Psoas muscle (tissue), 8 donors: ENCODE results near the gene ASTL. TPM values are rescaled to one million over a fixed set of nuclear protein-coding genes. Genes with fewer than 3 reads are reported as not detected.

Experiments used
- ATAC-seq, 4 donors: fragments of 200-7000 bp; cut with Tn5 transposase; one replicate each; pipeline ENCODE4 v1.9.1; 2020; ENCODE audit warnings: moderate library complexity in 3 of 4, mild to moderate bottlenecking in 2 of 4
- DNase-seq, 2 donors: peaks; one replicate each; pipeline ENCODE4 v3.0.0-alpha.2; 2020
- H3K27ac ChIP-seq: fragments of 200-600 bp; one replicate; pipeline ENCODE4 v1.8.0; 2022
- H3K27me3 ChIP-seq, 3 donors: fragments of 200-600 bp in 1 of 3; one replicate each; pipeline versions ENCODE4 v1.6.1 to v1.8.0; 2013 to 2022; ENCODE audit warnings: low read length in 2 of 3, mild to moderate bottlenecking in 2 of 3, moderate library complexity in 1 of 3; ENCODE audit not compliant: insufficient read depth in 3 of 3
- H3K36me3 ChIP-seq, 2 donors: fragments of 200-600 bp in 1 of 2; one replicate each; pipeline versions ENCODE4 v1.6.1 to v1.8.0; 2013 to 2022; ENCODE audit warnings: low read depth in 1 of 2, mild to moderate bottlenecking in 1 of 2, moderate library complexity in 1 of 2; ENCODE audit not compliant: insufficient read depth in 1 of 2
- H3K4me1 ChIP-seq: fragments of 200-600 bp; one replicate; pipeline ENCODE4 v1.8.0; 2022
- H3K4me3 ChIP-seq: fragments of 200-600 bp; one replicate; pipeline ENCODE4 v1.8.0; 2022; ENCODE audit warnings: mild to moderate bottlenecking
- H3K9me3 ChIP-seq: fragments of 200-600 bp; one replicate; pipeline ENCODE4 v1.8.0; 2022
- CTCF ChIP-seq: fragments of 200-600 bp; IDR thresholded peaks from one replicate; pipeline ENCODE4 v1.8.0; 2022; ENCODE audit warnings: antibody characterized with exemption
- WGBS, 3 donors: extraction: QIAGEN DNeasy Blood & Tissue Kit; methylation state at CpG; one replicate each; pipeline versions ENCODE4 v1.1.6 to v1.1.7; 2013; 5-methylcytosine and 5-hydroxymethylcytosine counted together
- intact Hi-C, 2 donors: fragments of 100-400 bp; cut with DNase I; formaldehyde crosslinking; loops; one replicate each; pipeline versions ENCODE4 v1.11.0 to v1.14.2; 2022
- polyA plus RNA-seq, 3 donors: library from polyadenylated mRNA; stranded (reverse); fragments of 200-250 nt; gene quantifications; one replicate each; pipeline ENCODE4 v1.2.3, GENCODE V29; 2013
- total RNA-seq, 4 donors: library from RNA; stranded (reverse); fragmentation: NEBNext Ultra II Directional in 2 of 4; extraction: Animal tissue kit (Norgen Biotek cat#: 25700) in 2 of 4; gene quantifications; one replicate each; pipeline versions ENCODE4 v1.2.1 to v1.2.4, GENCODE V29; 2021 to 2023
- donor health status: healthy with polysubstance abuse.
- donor health status: DM: no; HTN: no; CAD: no; lungs with moderate emphysema.
- donor health status: Bipolar disorder and iron deficiency.
- donor health status: healthy.
- donor health status: DM: yes; HTN: yes; CAD: no.
- donor health status: DM: no; HTN: no; CAD: no.
- donor health status: DM: no; HTN: no; CAD: no.
- donor health status: DM: yes; HTN: yes; CAD: no.

The ASTL gene
- total and polyA plus RNA-seq, 7 donors: 0.03 TPM; not detected in 6

GRCh38 chr2:96146881-96147592 lies 8.7 kb upstream of the ASTL start:
- intact Hi-C loops: loop anchor here in 1 of 2 donors (10.0 kb wide), 1 partner anchor 118 kb away; the partner anchor contains the start of genes CIAO1 and TMEM127
- Histone ChIP-seq H3K4me1 (peaks cover 11% of the 10 kb centered on the region), H3K9me3 (no peaks in the 10 kb centered on the region), H3K36me3 (peaks cover 0 to 4% of the 10 kb centered on the region in 2 donors), H3K27me3 (no peaks in the 10 kb centered on the region), H3K4me3 (no peak overlapping the region), H3K27ac (no peak overlapping the region)
- TF ChIP-seq CTCF: no peak
- ATAC-seq (no peak), DNase-seq (peak in 1 of 2 donors; percentile 49)
- 74 to 78% (median 75%) methylated on average over 9 of the region's 9 CpGs for WGBS, 3 donors

- WGBS, 3 donors: 76 to 88% (median 81%) methylated on average over 20 of the region's 20 CpGs
- Histone ChIP-seq H3K27ac (no peak overlapping the region), H3K4me1 (peaks cover 11% of the 10 kb centered on the region), H3K4me3 (no peak overlapping the region), H3K27me3 (no peaks in the 10 kb centered on the region), H3K9me3 (no peaks in the 10 kb centered on the region), H3K36me3 (peaks cover 0 to 4% of the 10 kb centered on the region in 2 donors)
- intact Hi-C loops: loop anchor here in 1 of 2 donors (10.0 kb wide), 1 partner anchor 118 kb away; the partner anchor contains the start of genes CIAO1 and TMEM127
- DNase-seq: peak; percentile 57 to 66
- peak in 2 of 4 donors; percentile 0 to 6 for ATAC-seq
- TF ChIP-seq CTCF: no peak
Observed at GRCh38 chr2:96146153-96146880, 8.0 kb upstream of the ASTL start.

- DNase-seq (no peak), ATAC-seq (peak in 1 of 4 donors; percentile 2)
- intact Hi-C loops: loop anchor here in 1 of 2 donors (10.0 kb wide), 1 partner anchor 119 kb away; the partner anchor contains the start of genes CIAO1 and TMEM127
- Histone ChIP-seq H3K4me1 (peaks cover 11% of the 10 kb centered on the region), H3K27ac (peak overlapping the region; percentile 70), H3K9me3 (no peaks in the 10 kb centered on the region), H3K27me3 (no peaks in the 10 kb centered on the region), H3K4me3 (peak overlapping the region; percentile 67), H3K36me3 (peaks cover 0 to 4% of the 10 kb centered on the region in 2 donors)
- WGBS, 3 donors: 48 to 73% (median 62%) methylated on average over 3 of the region's 3 CpGs
- TF ChIP-seq CTCF: no peak
Observed at GRCh38 chr2:96145848-96146152, 7.5 kb upstream of the ASTL start.

- no peaks in the 10 kb centered on the region for H3K27me3 ChIP-seq
- intact Hi-C loops: loop anchor here in 1 of 2 donors (10.0 kb wide), 1 partner anchor 120 kb away; the partner anchor contains the start of genes CIAO1 and TMEM127
- H3K27ac ChIP-seq: peak within 1 kb of the TSS; percentile 70
- 4 to 17% (median 7%) methylated on average over 29 to 94 of the region's 94 CpGs for WGBS, 3 donors
- DNase-seq (peak; percentile 74 to 87), ATAC-seq (peak; percentile 78 to 96 (median 89))
- H3K4me3 ChIP-seq: peak within 1 kb of the TSS; percentile 67
- H3K9me3 ChIP-seq: no peaks in the 10 kb centered on the region
- peaks cover 11% of the 10 kb centered on the region for H3K4me1 ChIP-seq
- peaks cover 0 to 4% of the 10 kb centered on the region in 2 donors for H3K36me3 ChIP-seq
- TF ChIP-seq CTCF: no peak
Observed at GRCh38 chr2:96145036-96145847, 6.9 kb upstream of the ASTL start, which contains the start of gene DUSP2. Gene DUSP2 (minus strand): TSS chr2:96145440. CDS start chr2:96145354, 86 bp downstream.
